WI38 (cell line): ENCODE data around the gene THSD8.

ENCODE experiments used
- H3K4me3 ChIP-seq: 2 replicates; pipeline ENCODE4 v1.5.1; 2011; ENCODE audit warnings: low read depth, mild to moderate bottlenecking, control low read depth, low read length
- CTCF ChIP-seq: IDR thresholded peaks from 2 replicates; pipeline ENCODE4 v1.5.1; 2012; ENCODE audit warnings: low read depth, mild to moderate bottlenecking, control low read depth, low read length

Gene THSD8

GRCh38 chr19:12801466-12802266, at the start of gene THSD8, which contains the start of gene PRDX2:
Gene THSD8, plus strand, starts transcription at chr19:12802069. Its CDS starts 3 bp downstream, at chr19:12802072.
Gene PRDX2, minus strand, starts transcription at chr19:12801800. Its CDS starts 539 bp downstream, at chr19:12801261.
- peak within 1 kb of the TSS; percentile 81 for H3K4me3 ChIP-seq
- TF ChIP-seq CTCF = no peak

GRCh38 chr19:12754465-12755196, 47.2 kb upstream of the THSD8 start:
- TF ChIP-seq CTCF = no peak

GRCh38 chr19:12756150-12756883, 45.6 kb upstream of the THSD8 start:
- no peak for TF ChIP-seq CTCF
- H3K4me3 ChIP-seq = no peak overlapping the region

More at GRCh38 chr19:12754465-12755196, 47.2 kb upstream of the THSD8 start:
- no peak overlapping the region for H3K4me3 ChIP-seq

GRCh38 chr19:12757544-12758274, 44.2 kb upstream of the THSD8 start:
- peak; percentile 92 for TF ChIP-seq CTCF
- H3K4me3 ChIP-seq = peak overlapping the region; percentile 51

- TF ChIP-seq CTCF = no peak
- H3K4me3 ChIP-seq = no peak overlapping the region
Observed at GRCh38 chr19:12759686-12760085, 42.2 kb upstream of the THSD8 start.

- no peak overlapping the region for H3K4me3 ChIP-seq
- no peak for TF ChIP-seq CTCF
Observed at GRCh38 chr19:12763100-12763499, 38.8 kb upstream of the THSD8 start.
